Ishikawa (cell line): ENCODE data around the gene NOL4L.

ENCODE experiments used
- CEBPB ChIP-seq: IDR thresholded peaks from 2 replicates; pipeline ENCODE4 v1.6.1; 2012
- CREB1 ChIP-seq: IDR thresholded peaks from 2 replicates; pipeline ENCODE4 v1.6.1; 2012; ENCODE audit warnings: low read depth
- EGR1 ChIP-seq: IDR thresholded peaks from 2 replicates; pipeline ENCODE4 v1.6.1; 2012
- EP300 ChIP-seq: IDR thresholded peaks from 2 replicates; pipeline ENCODE4 v1.6.1; 2012; ENCODE audit warnings: borderline replicate concordance
- FOXM1 ChIP-seq: IDR thresholded peaks from 2 replicates; pipeline ENCODE4 v1.6.1; 2012; ENCODE audit warnings: low read depth, borderline replicate concordance
- NFIC ChIP-seq: IDR thresholded peaks from 2 replicates; pipeline ENCODE4 v1.6.1; 2012
- RAD21 ChIP-seq: IDR thresholded peaks from 2 replicates; pipeline ENCODE4 v1.6.1; 2012; ENCODE audit warnings: low read depth
- TAF1 ChIP-seq: IDR thresholded peaks from 2 replicates; pipeline ENCODE4 v1.6.1; 2012; ENCODE audit warnings: low read depth, mild to moderate bottlenecking
- TCF12 ChIP-seq: IDR thresholded peaks from 2 replicates; pipeline ENCODE4 v1.6.1; 2012; ENCODE audit warnings: low read depth
- TEAD4 ChIP-seq: IDR thresholded peaks from 2 replicates; pipeline ENCODE4 v1.6.1; 2012
- YY1 ChIP-seq: IDR thresholded peaks from 2 replicates; pipeline ENCODE4 v1.6.1; 2012; ENCODE audit warnings: low read depth
- ZBTB7A ChIP-seq: IDR thresholded peaks from 2 replicates; pipeline ENCODE4 v1.6.1; 2012; ENCODE audit warnings: low read depth
- TF ChIP-seq, protein P1 (sequence below): IDR thresholded peaks from 2 replicates; pipeline ENCODE4 v1.6.1; 2012
- TF ChIP-seq, protein P2 (sequence below): IDR thresholded peaks from 2 replicates; pipeline ENCODE4 v1.6.1; 2012
- TF ChIP-seq, protein P3 (sequence below): IDR thresholded peaks from 2 replicates; pipeline ENCODE4 v1.6.1; 2012; ENCODE audit warnings: low read depth, mild to moderate bottlenecking

The NOL4L gene

DNA sequence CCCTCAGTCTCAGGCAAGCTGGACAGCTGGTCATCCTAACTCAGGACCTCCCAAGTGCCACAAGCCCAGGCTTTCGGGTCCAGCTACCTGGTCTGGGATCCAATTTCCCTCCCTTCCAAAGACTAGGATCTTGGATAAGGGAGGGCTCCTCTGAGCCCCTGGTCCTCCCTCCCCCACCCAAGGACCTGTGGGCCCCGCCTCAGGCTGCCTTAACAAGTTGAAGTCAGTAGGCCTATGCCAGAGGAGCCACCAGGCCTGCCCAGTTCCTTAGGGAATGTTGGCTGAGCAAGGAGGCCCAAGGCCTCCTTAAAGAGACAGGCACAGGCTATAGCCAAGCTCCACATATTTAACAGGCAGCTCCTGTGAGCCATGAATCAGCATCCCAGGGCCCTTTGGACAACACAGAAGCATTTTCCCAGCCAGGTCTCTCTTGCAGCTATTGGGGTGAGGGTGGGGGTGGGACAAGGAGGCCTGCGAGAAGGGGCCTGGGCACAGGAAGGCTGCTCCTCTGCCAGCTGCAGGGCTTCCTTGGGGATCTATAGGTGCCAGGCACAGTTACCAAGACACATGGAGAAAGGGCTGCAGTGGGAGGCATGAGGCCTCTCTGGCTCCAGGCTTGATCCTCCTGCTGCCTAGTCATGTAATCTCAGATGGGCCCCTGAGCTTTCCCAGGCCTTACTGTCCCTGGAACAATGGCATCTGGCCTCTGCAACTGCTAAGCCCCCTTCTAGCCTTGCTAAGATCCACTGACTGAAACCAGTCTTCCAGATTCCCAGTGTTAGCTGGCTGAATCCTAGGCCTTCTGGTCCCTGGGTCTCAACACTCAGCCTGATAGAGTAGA lies 27.4 kb upstream of the NOL4L start:
- TF ChIP-seq, protein P1, sequence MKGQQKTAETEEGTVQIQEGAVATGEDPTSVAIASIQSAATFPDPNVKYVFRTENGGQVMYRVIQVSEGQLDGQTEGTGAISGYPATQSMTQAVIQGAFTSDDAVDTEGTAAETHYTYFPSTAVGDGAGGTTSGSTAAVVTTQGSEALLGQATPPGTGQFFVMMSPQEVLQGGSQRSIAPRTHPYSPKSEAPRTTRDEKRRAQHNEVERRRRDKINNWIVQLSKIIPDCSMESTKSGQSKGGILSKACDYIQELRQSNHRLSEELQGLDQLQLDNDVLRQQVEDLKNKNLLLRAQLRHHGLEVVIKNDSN = no peak
- TF ChIP-seq, protein P2, sequence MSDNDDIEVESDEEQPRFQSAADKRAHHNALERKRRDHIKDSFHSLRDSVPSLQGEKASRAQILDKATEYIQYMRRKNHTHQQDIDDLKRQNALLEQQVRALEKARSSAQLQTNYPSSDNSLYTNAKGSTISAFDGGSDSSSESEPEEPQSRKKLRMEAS = no peak
- TF ChIP-seq TEAD4 (no peak), RAD21 (no peak), EP300 (no peak), ZBTB7A (no peak), EGR1 (no peak), CREB1 (no peak), TAF1 (no peak), NFIC (no peak), FOXM1 (no peak), YY1 (no peak), CEBPB (no peak), TCF12 (no peak)
- TF ChIP-seq, protein P3, sequence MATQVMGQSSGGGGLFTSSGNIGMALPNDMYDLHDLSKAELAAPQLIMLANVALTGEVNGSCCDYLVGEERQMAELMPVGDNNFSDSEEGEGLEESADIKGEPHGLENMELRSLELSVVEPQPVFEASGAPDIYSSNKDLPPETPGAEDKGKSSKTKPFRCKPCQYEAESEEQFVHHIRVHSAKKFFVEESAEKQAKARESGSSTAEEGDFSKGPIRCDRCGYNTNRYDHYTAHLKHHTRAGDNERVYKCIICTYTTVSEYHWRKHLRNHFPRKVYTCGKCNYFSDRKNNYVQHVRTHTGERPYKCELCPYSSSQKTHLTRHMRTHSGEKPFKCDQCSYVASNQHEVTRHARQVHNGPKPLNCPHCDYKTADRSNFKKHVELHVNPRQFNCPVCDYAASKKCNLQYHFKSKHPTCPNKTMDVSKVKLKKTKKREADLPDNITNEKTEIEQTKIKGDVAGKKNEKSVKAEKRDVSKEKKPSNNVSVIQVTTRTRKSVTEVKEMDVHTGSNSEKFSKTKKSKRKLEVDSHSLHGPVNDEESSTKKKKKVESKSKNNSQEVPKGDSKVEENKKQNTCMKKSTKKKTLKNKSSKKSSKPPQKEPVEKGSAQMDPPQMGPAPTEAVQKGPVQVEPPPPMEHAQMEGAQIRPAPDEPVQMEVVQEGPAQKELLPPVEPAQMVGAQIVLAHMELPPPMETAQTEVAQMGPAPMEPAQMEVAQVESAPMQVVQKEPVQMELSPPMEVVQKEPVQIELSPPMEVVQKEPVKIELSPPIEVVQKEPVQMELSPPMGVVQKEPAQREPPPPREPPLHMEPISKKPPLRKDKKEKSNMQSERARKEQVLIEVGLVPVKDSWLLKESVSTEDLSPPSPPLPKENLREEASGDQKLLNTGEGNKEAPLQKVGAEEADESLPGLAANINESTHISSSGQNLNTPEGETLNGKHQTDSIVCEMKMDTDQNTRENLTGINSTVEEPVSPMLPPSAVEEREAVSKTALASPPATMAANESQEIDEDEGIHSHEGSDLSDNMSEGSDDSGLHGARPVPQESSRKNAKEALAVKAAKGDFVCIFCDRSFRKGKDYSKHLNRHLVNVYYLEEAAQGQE = no peak

DNA sequence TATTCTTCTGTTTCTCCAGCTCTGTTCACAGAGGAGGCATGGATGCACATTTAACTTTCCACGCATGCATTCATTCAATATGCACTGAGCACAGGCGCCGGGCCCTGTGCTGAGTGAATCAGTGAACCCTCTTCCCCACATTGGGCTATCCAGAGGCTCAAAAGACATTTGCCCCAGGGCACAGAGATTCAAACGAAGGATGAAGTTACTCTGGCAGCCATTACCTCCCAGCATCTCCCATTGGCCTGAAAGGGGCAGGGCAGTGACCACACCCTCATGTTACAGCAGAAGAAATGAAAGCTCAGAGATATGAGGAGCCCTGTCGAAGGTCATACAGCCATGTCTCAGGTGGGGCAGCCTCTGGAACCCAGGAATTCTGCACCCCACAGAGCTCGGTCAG lies 26.7 kb upstream of the NOL4L start:
- TF ChIP-seq, protein P2 = no peak
- TF ChIP-seq EGR1 (no peak), CREB1 (no peak), FOXM1 (no peak), TAF1 (no peak), CEBPB (no peak), NFIC (no peak), ZBTB7A (no peak), EP300 (no peak), RAD21 (no peak), TCF12 (no peak)
- TF ChIP-seq, protein P3 = no peak

DNA sequence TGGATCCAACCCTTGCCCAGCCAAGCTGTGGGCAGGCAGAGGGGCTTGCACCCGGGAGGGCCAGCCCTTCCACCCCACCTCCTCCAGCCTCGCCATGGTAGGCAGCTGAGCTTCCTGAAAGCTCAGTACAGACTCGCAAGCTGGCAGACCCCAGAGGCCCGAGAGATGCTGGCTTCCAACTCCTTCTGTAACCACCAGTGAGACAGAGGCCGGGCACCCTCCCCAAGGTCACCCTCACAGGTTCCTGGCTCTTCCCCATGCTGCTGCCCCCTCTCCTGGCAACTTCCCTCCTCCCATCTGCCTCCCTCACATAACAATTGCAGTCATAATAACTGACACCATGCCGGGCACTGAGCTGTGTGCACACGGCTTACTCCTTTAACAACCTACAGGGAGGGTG lies 26.2 kb upstream of the NOL4L start:
- no peak for TF ChIP-seq TEAD4
- no peak for TF ChIP-seq ZBTB7A
- TF ChIP-seq EP300 = no peak
- TF ChIP-seq, protein P1 = no peak
- no peak for TF ChIP-seq TAF1
- TF ChIP-seq CEBPB = no peak
- TF ChIP-seq CREB1 = no peak
- TF ChIP-seq TCF12 = no peak
- no peak for TF ChIP-seq YY1
- TF ChIP-seq NFIC = no peak
- no peak for TF ChIP-seq EGR1
- TF ChIP-seq FOXM1 = no peak
- TF ChIP-seq, protein P3 = no peak
- no peak for TF ChIP-seq RAD21
- TF ChIP-seq, protein P2 = no peak
